Left hindlimb (tissue), 1 donor: ENCODE results near the gene PITPNM1.
A peak's percentile ranks its signal among the peaks of the same experiment; 100 is the strongest.
"Not testable (repeated sequence)": the region's sequence is repeated elsewhere in the genome, so short reads cannot be mapped to it uniquely, and the experiment has no call there.

Experiments used
- DNase-seq: peaks from one replicate; pipeline ENCODE4 v3.0.0-alpha.2; 2018

Gene PITPNM1

GRCh38 chr11:67486481-67487195 lies 18.5 kb downstream of the PITPNM1 start:
- no peak for DNase-seq

GRCh38 chr11:67485873-67486361 lies 19.2 kb downstream of the PITPNM1 start:
- DNase-seq: not testable (repeated sequence)

DNA sequence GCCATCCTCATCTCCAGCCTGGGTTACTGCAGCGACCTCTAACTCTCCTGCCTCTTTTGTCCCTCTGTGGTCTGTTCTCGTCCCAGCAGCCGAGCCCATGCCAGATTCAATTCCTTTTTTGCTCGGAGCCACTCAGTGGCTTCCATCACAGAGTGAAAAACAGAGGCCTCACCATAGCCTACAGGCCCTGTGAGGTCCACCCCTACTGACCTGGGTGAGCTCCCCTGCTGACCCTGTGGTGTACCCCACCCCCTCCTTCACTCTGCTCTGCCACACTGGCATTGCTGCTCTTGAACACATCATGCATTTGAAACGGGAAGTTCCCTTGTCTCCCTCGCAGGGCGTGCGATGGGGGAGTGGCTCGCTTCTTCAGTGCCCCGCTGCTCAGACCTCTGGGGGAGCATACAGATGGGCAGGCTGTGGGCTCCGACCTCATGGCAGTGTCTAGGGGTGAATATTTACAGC lies 20.3 kb downstream of the PITPNM1 start:
- no peak for DNase-seq

GRCh38 chr11:67483831-67484665 lies 21.1 kb downstream of the PITPNM1 start:
- no peak for DNase-seq

- peak; percentile 98 for DNase-seq
Observed at GRCh38 chr11:67482827-67483798, 22.1 kb downstream of the PITPNM1 start, which contains the start of gene AIP. Gene AIP, plus strand, starts transcription at chr11:67483026. Its CDS starts 133 bp downstream, at chr11:67483159.

DNA sequence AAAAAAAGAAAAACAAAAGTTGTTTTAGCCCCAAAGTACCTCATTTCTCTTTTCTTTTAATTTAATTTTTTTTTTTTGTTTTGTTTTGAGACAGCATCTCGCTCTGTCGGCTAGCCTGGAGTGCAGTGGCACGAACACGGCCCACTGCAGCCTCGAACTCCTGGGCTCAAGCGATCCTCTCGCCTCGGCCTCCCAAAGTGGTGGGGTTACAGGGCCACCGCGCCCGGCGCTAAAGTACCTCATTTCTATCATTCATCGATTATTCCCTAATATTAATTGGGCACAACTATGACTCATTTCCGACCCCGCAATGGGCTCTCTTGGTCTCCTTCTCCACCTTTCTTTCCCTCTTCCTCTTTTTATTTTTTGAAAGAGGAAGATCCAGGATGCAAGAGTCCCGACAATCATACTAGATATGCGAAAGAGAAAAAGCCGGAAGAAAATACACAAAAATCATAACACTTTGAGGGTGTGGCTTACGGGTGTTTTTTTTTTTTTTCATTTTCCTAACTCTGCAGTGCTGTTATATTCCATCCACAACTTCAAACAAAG lies 22.8 kb downstream of the PITPNM1 start:
- DNase-seq: no peak

DNA sequence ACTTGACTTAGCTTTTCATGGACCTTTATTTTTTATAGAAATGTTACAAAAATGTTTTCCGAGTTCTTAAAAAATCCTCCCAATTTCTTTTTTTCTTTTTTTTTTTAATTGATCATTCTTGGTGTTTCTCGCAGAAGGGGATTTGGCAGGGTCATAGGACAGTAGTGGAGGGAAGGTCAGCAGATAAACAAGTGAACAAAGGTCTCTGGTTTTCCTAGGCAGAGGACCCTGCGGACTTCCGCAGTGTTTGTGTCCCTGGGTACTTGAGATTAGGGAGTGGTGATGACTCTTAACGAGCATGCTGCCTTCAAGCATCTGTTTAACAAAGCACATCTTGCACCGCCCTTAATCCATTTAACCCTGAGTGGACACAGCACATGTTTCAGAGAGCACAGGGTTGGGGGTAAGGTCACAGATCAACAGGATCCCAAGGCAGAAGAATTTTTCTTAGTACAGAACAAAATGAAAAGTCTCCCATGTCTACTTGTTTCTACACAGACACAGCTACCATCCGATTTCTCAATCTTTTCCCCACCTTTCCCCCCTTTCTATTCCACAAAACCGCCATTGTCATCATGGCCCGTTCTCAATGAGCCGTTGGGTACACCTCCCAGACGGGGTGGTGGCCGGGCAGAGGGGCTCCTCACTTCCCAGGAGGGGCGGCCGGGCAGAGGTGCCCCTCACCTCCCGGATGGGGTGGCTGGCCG lies 27.7 kb downstream of the PITPNM1 start:
- DNase-seq: not testable (repeated sequence)

DNA sequence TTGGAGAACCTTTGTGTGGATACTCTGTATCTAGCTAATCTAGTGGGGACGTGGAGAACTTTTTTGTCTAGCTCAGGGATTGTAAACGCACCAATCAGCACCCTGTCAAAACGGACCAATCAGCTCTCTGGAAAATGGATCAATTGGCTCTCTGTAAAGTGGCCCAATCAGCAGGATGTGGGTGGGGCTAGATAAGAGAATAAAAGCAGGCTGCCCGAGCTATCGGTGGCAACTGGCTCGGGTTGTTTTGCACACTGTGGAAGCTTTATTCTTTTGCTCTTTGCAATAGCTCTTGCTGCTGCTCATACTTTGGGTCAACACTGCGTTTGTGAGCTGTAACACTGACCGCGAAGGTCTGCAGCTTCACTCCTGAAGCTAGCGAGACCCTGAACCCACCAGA lies 28.5 kb downstream of the PITPNM1 start:
- not testable (repeated sequence) for DNase-seq

GRCh38 chr11:67472882-67473281 lies 32.3 kb downstream of the PITPNM1 start:
- DNase-seq: no peak

- no peak for DNase-seq
Observed at GRCh38 chr11:67470337-67471002, 34.7 kb downstream of the PITPNM1 start.

GRCh38 chr11:67469508-67469811 lies 35.7 kb downstream of the PITPNM1 start:
- DNase-seq: no peak

GRCh38 chr11:67468759-67469507 lies 36.2 kb downstream of the PITPNM1 start, which contains the start of gene TMEM134:
Gene TMEM134, minus strand, starts transcription at chr11:67469251. Its CDS starts 59 bp downstream, at chr11:67469192.
- DNase-seq: peak; percentile 96

DNA sequence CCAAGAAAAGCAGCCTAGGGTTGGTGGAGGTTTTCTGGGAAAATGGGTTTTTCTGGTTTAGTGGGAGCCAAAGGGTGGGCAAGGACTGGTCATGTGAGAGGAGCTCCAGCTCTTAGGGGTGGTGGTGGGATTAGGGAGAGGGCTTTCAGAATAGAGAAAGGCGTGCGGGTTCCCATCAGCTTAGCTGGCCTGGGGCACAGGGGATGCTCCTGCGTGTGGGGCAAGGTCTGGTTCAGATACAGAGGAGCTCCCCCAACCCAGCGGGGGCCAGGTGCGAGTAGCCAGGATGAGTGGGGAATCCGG lies 36.8 kb downstream of the PITPNM1 start:
- no peak for DNase-seq

GRCh38 chr11:67468056-67468455 lies 37.1 kb downstream of the PITPNM1 start:
- DNase-seq: no peak

DNA sequence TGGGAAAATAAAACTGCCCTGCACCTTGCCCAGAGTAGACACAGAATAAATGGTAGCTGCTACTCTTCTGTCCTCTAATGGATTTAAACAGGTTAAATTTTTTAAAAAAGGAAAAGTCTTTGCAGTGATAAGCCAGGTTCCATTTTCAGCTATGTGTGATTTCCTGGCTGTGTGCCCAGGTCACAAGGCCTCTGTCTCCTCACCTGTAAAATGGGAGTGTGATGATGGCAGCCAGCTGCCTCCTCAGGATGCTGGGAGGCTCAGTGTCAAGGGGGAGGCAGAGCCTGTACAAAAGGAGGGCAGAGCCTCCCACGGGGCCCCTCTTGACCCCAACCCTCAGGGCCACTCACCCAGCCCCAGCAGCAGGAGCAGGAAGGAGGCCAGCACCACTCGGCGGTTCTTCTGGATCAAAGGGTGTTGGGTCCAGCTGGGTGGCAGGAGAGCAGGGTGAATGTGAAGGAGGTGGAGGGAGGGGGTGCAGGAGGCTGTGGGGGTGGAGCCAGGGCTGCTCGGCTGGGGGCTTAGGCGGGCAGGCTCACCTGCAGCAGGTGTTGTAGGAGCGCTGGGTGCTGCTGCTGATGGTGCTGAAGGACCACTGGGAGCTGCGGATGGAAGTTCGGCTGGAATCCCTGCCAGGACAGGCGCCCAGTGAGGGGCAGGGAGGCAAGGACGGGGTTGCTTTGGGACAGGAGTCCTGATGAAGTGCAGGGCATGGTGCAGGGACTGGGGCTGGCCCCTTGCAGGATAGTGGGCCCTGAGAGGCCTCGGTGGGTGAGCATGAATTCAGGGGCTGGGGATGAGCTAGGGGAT lies 38.0 kb downstream of the PITPNM1 start:
- no peak for DNase-seq

- DNase-seq: no peak
Observed at GRCh38 chr11:67466367-67466766, 38.8 kb downstream of the PITPNM1 start.

DNA sequence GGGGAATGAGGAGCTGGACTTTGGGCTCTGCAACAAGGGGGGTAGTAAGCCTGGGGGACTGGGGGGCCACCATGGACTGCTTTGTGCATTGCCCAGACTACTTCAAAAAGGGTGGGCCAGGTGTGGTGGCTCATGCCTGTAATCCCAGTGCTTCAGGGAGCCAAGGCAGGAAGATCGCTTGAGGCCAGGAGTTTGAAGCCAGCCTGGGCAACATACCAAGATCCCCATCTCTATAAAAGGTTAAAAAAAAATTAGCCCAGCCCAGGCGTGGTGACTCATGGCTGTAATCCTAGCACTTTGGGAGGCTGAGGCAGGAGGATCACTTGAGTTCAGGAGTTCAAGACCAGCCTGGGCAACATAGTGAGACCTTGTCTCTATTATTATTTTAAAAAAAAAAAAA lies 39.6 kb downstream of the PITPNM1 start:
- DNase-seq: not testable (repeated sequence)

DNA sequence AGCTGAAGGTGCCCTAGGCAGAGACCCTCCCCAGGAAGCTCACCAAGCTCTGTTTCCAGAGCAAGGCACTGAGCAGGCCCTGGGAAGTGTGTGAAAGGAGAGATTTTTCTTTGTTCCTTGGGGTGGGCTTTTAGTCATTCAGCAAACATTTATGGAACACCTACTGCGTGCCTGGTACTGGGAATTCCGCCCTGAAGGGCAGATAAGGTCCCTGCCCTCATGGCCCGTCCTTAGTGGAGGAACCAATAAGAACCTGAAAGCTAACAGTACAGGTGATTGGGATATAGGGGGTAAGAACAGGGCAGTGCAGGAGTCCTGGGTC lies 40.0 kb downstream of the PITPNM1 start:
- no peak for DNase-seq

GRCh38 chr11:67464411-67465188 lies 40.6 kb downstream of the PITPNM1 start:
- DNase-seq: peak; percentile 86
